Measurements from ENCODE around the gene CSMD2.

DNA sequence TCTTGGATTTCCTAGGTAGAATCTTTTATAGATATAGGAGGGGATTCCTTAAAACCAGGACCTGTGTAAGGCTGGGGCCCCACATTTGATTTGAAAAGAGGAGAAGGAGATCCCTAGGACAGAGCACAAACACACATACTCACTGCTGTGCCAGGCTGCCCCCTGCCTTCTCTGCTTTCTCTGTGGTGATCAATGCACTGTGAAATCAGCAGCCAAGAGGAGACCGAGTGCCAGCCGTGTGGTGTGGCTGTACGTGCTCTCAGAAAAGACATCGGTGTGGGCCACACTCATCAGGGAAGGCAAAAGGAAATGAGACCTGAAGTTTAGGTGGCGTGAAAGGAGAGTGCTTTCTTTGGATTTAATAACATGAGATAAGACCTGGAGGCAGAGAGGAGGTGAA lies 498.4 kb downstream of the CSMD2 start:
- TF ChIP-seq POLR2AphosphoS5 (IDR thresholded peaks at IDR 0.05) = no peak
- TF ChIP-seq, protein P1, sequence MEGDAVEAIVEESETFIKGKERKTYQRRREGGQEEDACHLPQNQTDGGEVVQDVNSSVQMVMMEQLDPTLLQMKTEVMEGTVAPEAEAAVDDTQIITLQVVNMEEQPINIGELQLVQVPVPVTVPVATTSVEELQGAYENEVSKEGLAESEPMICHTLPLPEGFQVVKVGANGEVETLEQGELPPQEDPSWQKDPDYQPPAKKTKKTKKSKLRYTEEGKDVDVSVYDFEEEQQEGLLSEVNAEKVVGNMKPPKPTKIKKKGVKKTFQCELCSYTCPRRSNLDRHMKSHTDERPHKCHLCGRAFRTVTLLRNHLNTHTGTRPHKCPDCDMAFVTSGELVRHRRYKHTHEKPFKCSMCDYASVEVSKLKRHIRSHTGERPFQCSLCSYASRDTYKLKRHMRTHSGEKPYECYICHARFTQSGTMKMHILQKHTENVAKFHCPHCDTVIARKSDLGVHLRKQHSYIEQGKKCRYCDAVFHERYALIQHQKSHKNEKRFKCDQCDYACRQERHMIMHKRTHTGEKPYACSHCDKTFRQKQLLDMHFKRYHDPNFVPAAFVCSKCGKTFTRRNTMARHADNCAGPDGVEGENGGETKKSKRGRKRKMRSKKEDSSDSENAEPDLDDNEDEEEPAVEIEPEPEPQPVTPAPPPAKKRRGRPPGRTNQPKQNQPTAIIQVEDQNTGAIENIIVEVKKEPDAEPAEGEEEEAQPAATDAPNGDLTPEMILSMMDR (IDR thresholded peaks at IDR 0.05) = no peak

Measured in sigmoid colon (tissue), 4 donors.